Sigmoid colon (tissue), 7 donors: Measurements from ENCODE around the gene MDM4. TPM values are rescaled to one million over a fixed set of nuclear protein-coding genes. Genes with fewer than 3 reads are reported as not detected.

ENCODE experiments used
- DNase-seq: peaks from one replicate; pipeline ENCODE4 v3.0.0-alpha.2; 2019
- H3K27ac ChIP-seq, 4 donors: fragments of 200-600 bp; sonication (generic); one replicate each; pipeline ENCODE4 v1.5.1; 2016 to 2019; ENCODE audit warnings: mild to moderate bottlenecking in 1 of 4
- H3K27me3 ChIP-seq, 3 donors: fragments of 200-600 bp; sonication (generic); one replicate each; pipeline ENCODE4 v1.5.1; 2019; ENCODE audit warnings: mild to moderate bottlenecking in 1 of 3
- H3K36me3 ChIP-seq, 4 donors: fragments of 200-600 bp; sonication (generic); one replicate each; pipeline ENCODE4 v1.5.1; 2016 to 2019
- H3K4me1 ChIP-seq, 4 donors: fragments of 200-600 bp; sonication (generic); one replicate each; pipeline ENCODE4 v1.5.1; 2017 to 2019
- H3K4me3 ChIP-seq, 4 donors: fragments of 200-600 bp; sonication (generic); one replicate each; pipeline ENCODE4 v1.5.1; 2017 to 2019; ENCODE audit warnings: mild to moderate bottlenecking in 2 of 4, moderate library complexity in 1 of 4
- H3K9me3 ChIP-seq, 4 donors: fragments of 200-600 bp in 3 of 4; sonication (generic) in 3 of 4; one replicate each; pipeline versions ENCODE4 v1.5.1 to v1.6.1; 2013 to 2019
- EP300 ChIP-seq, 4 donors: sonication (generic); formaldehyde crosslinking; IDR thresholded peaks; one replicate each; pipeline ENCODE4 v1.6.1; 2017; ENCODE audit warnings: antibody characterized with exemption in 4 of 4
- POLR2A ChIP-seq, 2 donors: fragments of 450-650 bp; IDR thresholded peaks; one replicate each; pipeline ENCODE4 v1.6.1; 2016; ENCODE audit warnings: antibody characterized with exemption in 2 of 2, mild to moderate bottlenecking in 2 of 2, moderate library complexity in 2 of 2
- POLR2AphosphoS5 ChIP-seq, 4 donors: sonication (generic); formaldehyde crosslinking; IDR thresholded peaks; one replicate each; pipeline ENCODE4 v1.6.1; 2017; ENCODE audit warnings: antibody characterized with exemption in 4 of 4
- WGBS, 2 donors: extraction: QIAGEN DNeasy Blood & Tissue Kit; methylation state at CpG; one replicate each; pipeline ENCODE4 v1.1.7; 2013; 5-methylcytosine and 5-hydroxymethylcytosine counted together
- intact Hi-C: fragments of 100-400 bp; cut with DNase I; formaldehyde crosslinking; loops from one replicate; pipeline ENCODE4 v1.15.1; 2023
- polyA plus RNA-seq, 3 donors: library from polyadenylated mRNA; stranded (reverse); fragments of 200-250 nt; gene quantifications; one replicate each; pipeline ENCODE4 v1.2.3, GENCODE V29; 2013
- total RNA-seq, 4 donors: library from RNA; depleted of rRNA; stranded (reverse); fragments of >200 nt; gene quantifications; one replicate each; pipeline ENCODE4 v1.1.0, GENCODE V29; 2016
- TF ChIP-seq, protein P1 (sequence below), 4 experiments: fragments of 450-650 bp in 3 of 4; fragments of 200-600 bp in 1 of 4; IDR thresholded peaks; one replicate each; pipeline ENCODE4 v1.5.1; 2016 to 2019; ENCODE audit warnings: antibody characterized with exemption in 4 of 4, mild to moderate bottlenecking in 3 of 4, moderate library complexity in 2 of 4
- donor health status: healthy with polysubstance abuse.
- donor health status: Bipolar disorder and iron deficiency.
- donor health status: healthy.

Gene MDM4
- total and polyA plus RNA-seq, 7 donors, result 1.2 to 82.0 (median 48.2) TPM

GRCh38 chr1:204587621-204588020, 71.4 kb downstream of the MDM4 start:
- TF ChIP-seq EP300 (IDR thresholded peaks at IDR 0.05) (no peak), POLR2A (IDR thresholded peaks at IDR 0.05) (no peak), POLR2AphosphoS5 (IDR thresholded peaks at IDR 0.05) (no peak)
- TF ChIP-seq, protein P1, sequence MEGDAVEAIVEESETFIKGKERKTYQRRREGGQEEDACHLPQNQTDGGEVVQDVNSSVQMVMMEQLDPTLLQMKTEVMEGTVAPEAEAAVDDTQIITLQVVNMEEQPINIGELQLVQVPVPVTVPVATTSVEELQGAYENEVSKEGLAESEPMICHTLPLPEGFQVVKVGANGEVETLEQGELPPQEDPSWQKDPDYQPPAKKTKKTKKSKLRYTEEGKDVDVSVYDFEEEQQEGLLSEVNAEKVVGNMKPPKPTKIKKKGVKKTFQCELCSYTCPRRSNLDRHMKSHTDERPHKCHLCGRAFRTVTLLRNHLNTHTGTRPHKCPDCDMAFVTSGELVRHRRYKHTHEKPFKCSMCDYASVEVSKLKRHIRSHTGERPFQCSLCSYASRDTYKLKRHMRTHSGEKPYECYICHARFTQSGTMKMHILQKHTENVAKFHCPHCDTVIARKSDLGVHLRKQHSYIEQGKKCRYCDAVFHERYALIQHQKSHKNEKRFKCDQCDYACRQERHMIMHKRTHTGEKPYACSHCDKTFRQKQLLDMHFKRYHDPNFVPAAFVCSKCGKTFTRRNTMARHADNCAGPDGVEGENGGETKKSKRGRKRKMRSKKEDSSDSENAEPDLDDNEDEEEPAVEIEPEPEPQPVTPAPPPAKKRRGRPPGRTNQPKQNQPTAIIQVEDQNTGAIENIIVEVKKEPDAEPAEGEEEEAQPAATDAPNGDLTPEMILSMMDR (IDR thresholded peaks at IDR 0.05), result no peak
- H3K27me3 ChIP-seq, result no peaks in the 10 kb centered on the region
- H3K4me3 ChIP-seq, result no peak overlapping the region
- H3K36me3 ChIP-seq, result no peaks in the 10 kb centered on the region
- no peak overlapping the region for H3K27ac ChIP-seq
- peaks cover 0 to 8% (median 3%) of the 10 kb centered on the region in 4 donors for H3K4me1 ChIP-seq
- DNase-seq, result no peak
- intact Hi-C loops, result no loop called here
- H3K9me3 ChIP-seq, result no peaks in the 10 kb centered on the region
- WGBS, 2 donors, result 79 to 91% methylated on average over 6 of the region's 6 CpGs

- Histone ChIP-seq H3K4me1 (peaks cover 0 to 8% (median 3%) of the 10 kb centered on the region in 4 donors), H3K27me3 (no peaks in the 10 kb centered on the region), H3K9me3 (no peaks in the 10 kb centered on the region), H3K36me3 (no peaks in the 10 kb centered on the region), H3K4me3 (no peak overlapping the region), H3K27ac (no peak overlapping the region)
- TF ChIP-seq, protein P1 (IDR thresholded peaks at IDR 0.05), result no peak
- TF ChIP-seq EP300 (IDR thresholded peaks at IDR 0.05) (no peak), POLR2AphosphoS5 (IDR thresholded peaks at IDR 0.05) (no peak), POLR2A (IDR thresholded peaks at IDR 0.05) (no peak)
- no peak for DNase-seq
- intact Hi-C loops, result no loop called here
- WGBS, 2 donors, result 90 to 94% methylated on average over 5 of the region's 5 CpGs
Measured at GRCh38 chr1:204588826-204589225, 72.6 kb downstream of the MDM4 start.

- H3K27ac ChIP-seq, result no peak overlapping the region
- no peak for DNase-seq
- intact Hi-C loops, result no loop called here
- H3K36me3 ChIP-seq, result no peaks in the 10 kb centered on the region
- H3K9me3 ChIP-seq, result no peaks in the 10 kb centered on the region
- H3K4me3 ChIP-seq, result no peak overlapping the region
- peaks cover 0 to 1% (median under 1%) of the 10 kb centered on the region in 4 donors for H3K4me1 ChIP-seq
- no peak for TF ChIP-seq POLR2A (IDR thresholded peaks at IDR 0.05)
- no peak for TF ChIP-seq POLR2AphosphoS5 (IDR thresholded peaks at IDR 0.05)
- TF ChIP-seq, protein P1 (IDR thresholded peaks at IDR 0.05), result no peak
- no peak for TF ChIP-seq EP300 (IDR thresholded peaks at IDR 0.05)
- no peaks in the 10 kb centered on the region for H3K27me3 ChIP-seq
- WGBS, 2 donors, result 77 to 88% methylated on average over 8 of the region's 8 CpGs
Measured at GRCh38 chr1:204589409-204590038, 73.3 kb downstream of the MDM4 start.

DNA sequence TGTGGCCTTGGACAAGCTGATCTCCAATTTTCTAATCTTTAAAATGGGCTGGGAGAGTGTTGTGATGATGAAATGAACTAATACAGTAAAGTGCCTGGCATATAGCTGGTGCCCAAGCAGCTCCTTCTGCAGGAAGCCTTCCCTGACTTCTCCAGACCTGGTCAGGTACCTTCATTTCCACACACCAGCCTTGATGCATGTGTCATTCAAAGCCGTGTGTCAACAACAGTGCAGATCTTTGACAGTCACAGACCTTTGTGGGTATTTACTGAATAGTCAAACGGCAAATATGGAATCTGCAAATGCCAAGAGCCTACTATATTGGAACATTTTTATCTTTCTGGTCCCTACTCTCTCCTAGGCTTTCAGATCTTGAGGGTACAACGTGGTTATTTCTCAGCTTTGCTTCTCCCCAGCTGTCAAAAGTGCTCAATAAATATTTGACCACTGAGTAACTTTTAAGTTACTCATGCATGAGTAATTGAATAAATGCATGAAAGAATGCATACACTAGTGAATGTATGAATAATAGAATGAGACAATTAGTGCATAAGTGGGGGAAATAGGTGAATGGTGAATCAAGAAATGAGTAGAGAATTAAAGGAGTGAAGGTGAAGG, 75.4 kb downstream of the MDM4 start:
- DNase-seq, result peak; percentile 15
- no peak overlapping the region for H3K27ac ChIP-seq
- no peaks in the 10 kb centered on the region for H3K36me3 ChIP-seq
- TF ChIP-seq POLR2A (IDR thresholded peaks at IDR 0.05) (no peak), EP300 (IDR thresholded peaks at IDR 0.05) (no peak)
- TF ChIP-seq, protein P1 (IDR thresholded peaks at IDR 0.05), result no peak
- intact Hi-C loops, result no loop called here
- H3K4me1 ChIP-seq, result no peaks in the 10 kb centered on the region
- H3K4me3 ChIP-seq, result no peak overlapping the region
- no peaks in the 10 kb centered on the region for H3K27me3 ChIP-seq
- H3K9me3 ChIP-seq, result no peaks in the 10 kb centered on the region
- WGBS, 2 donors, result 69 to 82% methylated on average over 3 of the region's 3 CpGs
